ENCODE results near the gene PLEKHG4.

PLEKHG4 gene

DNA sequence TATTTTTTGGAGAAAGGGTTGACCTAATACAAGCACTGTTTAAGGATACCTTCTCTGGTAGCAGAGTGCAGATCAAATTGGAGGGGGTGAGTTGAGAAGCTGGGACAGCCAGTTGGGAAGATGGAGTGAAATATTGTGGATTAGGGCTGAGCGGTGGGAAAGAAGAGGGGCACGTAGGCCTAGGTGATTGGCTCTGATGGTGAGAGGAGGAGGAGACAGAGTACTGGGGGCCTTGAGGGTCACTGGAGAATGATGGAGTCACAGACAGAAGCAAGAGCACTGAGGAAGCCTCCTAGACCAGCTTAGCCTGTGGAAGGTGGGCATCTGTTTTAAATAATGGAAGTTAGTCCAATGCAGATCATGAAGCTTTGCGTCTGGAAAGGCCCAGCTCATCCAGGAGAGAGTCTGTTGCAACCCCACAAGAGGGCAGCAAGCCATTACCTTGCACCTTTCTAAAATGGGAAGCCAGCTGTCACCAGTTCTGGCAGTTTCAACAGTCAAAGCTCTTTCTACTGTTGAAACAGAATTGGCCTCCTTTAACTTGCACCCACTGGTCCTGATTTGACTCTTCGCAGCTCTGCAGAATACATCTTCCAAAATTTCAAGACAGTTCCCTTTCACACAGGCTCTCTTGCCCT, 18.8 kb upstream of the PLEKHG4 start:
- WGBS, 2 donors (ENCODE audit: extremely low coverage in 2 of 2, insufficient read length in 2 of 2, insufficient replicate concordance in 1 of 2): no CpG with 5 or more reads among the region's 4 CpGs
- H2BK5ac ChIP-seq (ENCODE audit: low read length): no peak overlapping the region
- DNase-seq (ENCODE audit: low spot score): no peak

GRCh38 chr16:67263201-67263600, 16.1 kb upstream of the PLEKHG4 start:
- Histone ChIP-seq H3K4me2 (ENCODE audit: insufficient read depth, low read length, poor library complexity, severe bottlenecking) (no peak overlapping the region), H3K79me1 (ENCODE audit: low read depth, low read length) (peaks cover 2% of the 10 kb centered on the region), H4K8ac (ENCODE audit: low read depth, low read length) (no peak overlapping the region), H3K9me3 (replicated peaks in 1 of 2; ENCODE audit: control insufficient read depth in 2 of 2, insufficient read depth in 1 of 2, low read depth in 1 of 2, low read length in 2 of 2) (no peaks in the 10 kb centered on the region), H3K9ac (ENCODE audit: low read depth, low read length, poor library complexity) (no peak overlapping the region), H3K18ac (ENCODE audit: low read length) (no peak overlapping the region), H2BK12ac (ENCODE audit: low read length) (no peak overlapping the region), H3K36me3 (replicated peaks in 1 of 2; ENCODE audit: control insufficient read depth in 2 of 2, insufficient read depth in 2 of 2, low read length in 2 of 2) (no peaks in the 10 kb centered on the region), H3K4me3 (ENCODE audit: low read length in 2 of 2) (no peak overlapping the region), H3K27ac (replicated peaks; ENCODE audit: low read length) (no peak overlapping the region), H3K4me1 (ENCODE audit: control insufficient read depth in 2 of 2, insufficient read depth in 1 of 2, low read depth in 1 of 2, low read length in 2 of 2) (no peaks in the 10 kb centered on the region), H2BK5ac (ENCODE audit: low read length) (no peak overlapping the region), H3K14ac (ENCODE audit: low read length) (no peak overlapping the region), H2AK5ac (ENCODE audit: low read depth, low read length) (no peak overlapping the region), H4K91ac (ENCODE audit: low read depth, low read length, poor library complexity) (no peak overlapping the region), H3K27me3 (ENCODE audit: control insufficient read depth in 3 of 3, insufficient read depth in 3 of 3, low read depth in 1 of 3, low read length in 3 of 3) (no peaks in the 10 kb centered on the region), H2BK15ac (ENCODE audit: low read length) (no peak overlapping the region), H2AFZ (ENCODE audit: low read length) (no peak overlapping the region), H3K23ac (ENCODE audit: low read depth, low read length, poor library complexity) (no peak overlapping the region), H2BK120ac (ENCODE audit: low read depth, low read length) (no peak overlapping the region), H3K4ac (ENCODE audit: low read length) (no peak overlapping the region)
- DNase-seq (ENCODE audit: low spot score): no peak
- WGBS, 2 donors (ENCODE audit: extremely low coverage in 2 of 2, insufficient read length in 2 of 2, insufficient replicate concordance in 1 of 2): no CpG with 5 or more reads among the region's 3 CpGs

More for the DNA sequence above, 18.8 kb upstream of the PLEKHG4 start:
- no peak overlapping the region for H2BK12ac ChIP-seq (ENCODE audit: low read length)
- H3K18ac ChIP-seq (ENCODE audit: low read length): no peak overlapping the region
- no peak overlapping the region for H3K4me3 ChIP-seq (ENCODE audit: low read length in 2 of 2)
- H2BK120ac ChIP-seq (ENCODE audit: low read depth, low read length): no peak overlapping the region
- H3K14ac ChIP-seq (ENCODE audit: low read length): no peak overlapping the region
- no peak overlapping the region for H2AK5ac ChIP-seq (ENCODE audit: low read depth, low read length)
- no peaks in the 10 kb centered on the region for H3K4me1 ChIP-seq (ENCODE audit: control insufficient read depth in 2 of 2, insufficient read depth in 1 of 2, low read depth in 1 of 2, low read length in 2 of 2)
- no peaks in the 10 kb centered on the region for H3K36me3 ChIP-seq (replicated peaks in 1 of 2; ENCODE audit: control insufficient read depth in 2 of 2, insufficient read depth in 2 of 2, low read length in 2 of 2)
- no peaks in the 10 kb centered on the region for H3K9me3 ChIP-seq (replicated peaks in 1 of 2; ENCODE audit: control insufficient read depth in 2 of 2, insufficient read depth in 1 of 2, low read depth in 1 of 2, low read length in 2 of 2)
- no peak overlapping the region for H2BK15ac ChIP-seq (ENCODE audit: low read length)
- no peak overlapping the region for H4K91ac ChIP-seq (ENCODE audit: low read depth, low read length, poor library complexity)
- H2AFZ ChIP-seq (ENCODE audit: low read length): peak overlapping the region; percentile 75
- no peak overlapping the region for H3K27ac ChIP-seq (replicated peaks; ENCODE audit: low read length)
- no peak overlapping the region for H3K4me2 ChIP-seq (ENCODE audit: insufficient read depth, low read length, poor library complexity, severe bottlenecking)
- no peak overlapping the region for H3K23ac ChIP-seq (ENCODE audit: low read depth, low read length, poor library complexity)
- peaks cover 2% of the 10 kb centered on the region for H3K79me1 ChIP-seq (ENCODE audit: low read depth, low read length)
- H3K4ac ChIP-seq (ENCODE audit: low read length): no peak overlapping the region
- H3K9ac ChIP-seq (ENCODE audit: low read depth, low read length, poor library complexity): no peak overlapping the region
- no peaks in the 10 kb centered on the region for H3K27me3 ChIP-seq (ENCODE audit: control insufficient read depth in 3 of 3, insufficient read depth in 3 of 3, low read depth in 1 of 3, low read length in 3 of 3)
- no peak overlapping the region for H4K8ac ChIP-seq (ENCODE audit: low read depth, low read length)

DNA sequence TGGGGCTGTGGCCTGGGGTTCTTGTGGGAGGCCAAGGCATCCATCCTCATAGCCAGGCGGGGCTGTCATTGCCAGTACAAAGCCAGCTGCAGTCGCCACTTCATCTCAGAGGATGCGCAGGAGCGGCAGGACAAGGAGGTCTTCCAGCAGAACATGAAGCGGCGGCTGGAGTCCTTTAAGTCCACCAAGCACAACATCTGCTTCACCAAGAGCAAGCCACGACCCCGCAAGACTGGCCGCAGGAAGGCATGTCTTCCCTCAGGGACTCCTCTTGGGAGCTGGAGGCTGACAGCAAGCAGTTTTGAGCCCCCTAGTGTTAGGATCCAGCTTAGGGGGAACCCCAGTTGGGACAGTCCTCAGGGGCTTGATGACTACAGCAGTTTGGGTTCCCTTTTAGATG, 15.1 kb upstream of the PLEKHG4 start:
- no peak overlapping the region for H2BK12ac ChIP-seq (ENCODE audit: low read length)
- no peak overlapping the region for H3K18ac ChIP-seq (ENCODE audit: low read length)
- H2BK5ac ChIP-seq (ENCODE audit: low read length): no peak overlapping the region
- no peaks in the 10 kb centered on the region for H3K36me3 ChIP-seq (replicated peaks in 1 of 2; ENCODE audit: control insufficient read depth in 2 of 2, insufficient read depth in 2 of 2, low read length in 2 of 2)
- no peak overlapping the region for H2BK120ac ChIP-seq (ENCODE audit: low read depth, low read length)
- H3K14ac ChIP-seq (ENCODE audit: low read length): no peak overlapping the region
- H3K9ac ChIP-seq (ENCODE audit: low read depth, low read length, poor library complexity): no peak overlapping the region
- no peak overlapping the region for H2BK15ac ChIP-seq (ENCODE audit: low read length)
- H2AK5ac ChIP-seq (ENCODE audit: low read depth, low read length): no peak overlapping the region
- no peak for DNase-seq (ENCODE audit: low spot score)
- no peaks in the 10 kb centered on the region for H3K27me3 ChIP-seq (ENCODE audit: control insufficient read depth in 3 of 3, insufficient read depth in 3 of 3, low read depth in 1 of 3, low read length in 3 of 3)
- no peaks in the 10 kb centered on the region for H3K4me1 ChIP-seq (ENCODE audit: control insufficient read depth in 2 of 2, insufficient read depth in 1 of 2, low read depth in 1 of 2, low read length in 2 of 2)
- H3K4me3 ChIP-seq (ENCODE audit: low read length in 2 of 2): no peak overlapping the region
- no peak overlapping the region for H2AFZ ChIP-seq (ENCODE audit: low read length)
- H3K79me1 ChIP-seq (ENCODE audit: low read depth, low read length): peaks cover 2% of the 10 kb centered on the region
- no peak overlapping the region for H4K8ac ChIP-seq (ENCODE audit: low read depth, low read length)
- no peak overlapping the region for H3K4me2 ChIP-seq (ENCODE audit: insufficient read depth, low read length, poor library complexity, severe bottlenecking)
- peak overlapping the region; percentile 59 for H3K23ac ChIP-seq (ENCODE audit: low read depth, low read length, poor library complexity)
- no peak overlapping the region for H4K91ac ChIP-seq (ENCODE audit: low read depth, low read length, poor library complexity)
- H3K9me3 ChIP-seq (replicated peaks in 1 of 2; ENCODE audit: control insufficient read depth in 2 of 2, insufficient read depth in 1 of 2, low read depth in 1 of 2, low read length in 2 of 2): no peaks in the 10 kb centered on the region
- H3K4ac ChIP-seq (ENCODE audit: low read length): no peak overlapping the region
- no CpG with 5 or more reads among the region's 9 CpGs for WGBS, 2 donors (ENCODE audit: extremely low coverage in 2 of 2, insufficient read length in 2 of 2, insufficient replicate concordance in 1 of 2)
- H3K27ac ChIP-seq (replicated peaks; ENCODE audit: low read length): no peak overlapping the region

- Histone ChIP-seq H3K4me1 (ENCODE audit: control insufficient read depth in 2 of 2, insufficient read depth in 1 of 2, low read depth in 1 of 2, low read length in 2 of 2) (no peaks in the 10 kb centered on the region), H4K8ac (ENCODE audit: low read depth, low read length) (no peak overlapping the region), H4K91ac (ENCODE audit: low read depth, low read length, poor library complexity) (no peak overlapping the region), H2BK12ac (ENCODE audit: low read length) (no peak overlapping the region), H3K9ac (ENCODE audit: low read depth, low read length, poor library complexity) (no peak overlapping the region), H3K4ac (ENCODE audit: low read length) (no peak overlapping the region), H3K18ac (ENCODE audit: low read length) (no peak overlapping the region), H2BK5ac (ENCODE audit: low read length) (no peak overlapping the region), H3K23ac (ENCODE audit: low read depth, low read length, poor library complexity) (peak overlapping the region; percentile 5), H3K27ac (replicated peaks; ENCODE audit: low read length) (no peak overlapping the region), H3K4me2 (ENCODE audit: insufficient read depth, low read length, poor library complexity, severe bottlenecking) (no peak overlapping the region), H2AFZ (ENCODE audit: low read length) (no peak overlapping the region), H3K9me3 (replicated peaks in 1 of 2; ENCODE audit: control insufficient read depth in 2 of 2, insufficient read depth in 1 of 2, low read depth in 1 of 2, low read length in 2 of 2) (no peaks in the 10 kb centered on the region), H3K4me3 (ENCODE audit: low read length in 2 of 2) (no peak overlapping the region), H2BK15ac (ENCODE audit: low read length) (no peak overlapping the region), H3K14ac (ENCODE audit: low read length) (no peak overlapping the region), H2AK5ac (ENCODE audit: low read depth, low read length) (no peak overlapping the region), H3K27me3 (ENCODE audit: control insufficient read depth in 3 of 3, insufficient read depth in 3 of 3, low read depth in 1 of 3, low read length in 3 of 3) (peaks cover 0 to 2% (median 0%) of the 10 kb centered on the region in 3 experiments), H2BK120ac (ENCODE audit: low read depth, low read length) (no peak overlapping the region), H3K79me1 (ENCODE audit: low read depth, low read length) (peaks cover under 1% of the 10 kb centered on the region), H3K36me3 (replicated peaks in 1 of 2; ENCODE audit: control insufficient read depth in 2 of 2, insufficient read depth in 2 of 2, low read length in 2 of 2) (no peaks in the 10 kb centered on the region)
- no peak for DNase-seq (ENCODE audit: low spot score)
- no CpG with 5 or more reads among the region's 5 CpGs for WGBS, 2 donors (ENCODE audit: extremely low coverage in 2 of 2, insufficient read length in 2 of 2, insufficient replicate concordance in 1 of 2)
Observed at GRCh38 chr16:67264866-67265265, 14.5 kb upstream of the PLEKHG4 start.
